Muscle of leg (tissue), 11 donors: Measurements from ENCODE around the gene TCP10L. TPM values are rescaled to one million over a fixed set of nuclear protein-coding genes. Genes with fewer than 3 reads are reported as not detected.

Source experiments
- DNase-seq: peaks from one replicate; pipeline ENCODE4 v3.0.0; 2013
- H3K27ac ChIP-seq: one replicate; pipeline ENCODE4 v1.5.1; 2013; ENCODE audit warnings: mild to moderate bottlenecking, low read length, control low read depth
- H3K27me3 ChIP-seq: one replicate; pipeline ENCODE4 v1.6.1; 2013; ENCODE audit warnings: low read length; ENCODE audit not compliant: control insufficient read depth, insufficient read depth
- H3K36me3 ChIP-seq: one replicate; pipeline ENCODE4 v1.6.1; 2013; ENCODE audit warnings: low read length; ENCODE audit not compliant: control insufficient read depth, insufficient read depth
- H3K4me1 ChIP-seq: one replicate; pipeline ENCODE4 v1.6.1; 2013; ENCODE audit warnings: low read length; ENCODE audit not compliant: control insufficient read depth, insufficient read depth
- H3K4me3 ChIP-seq: one replicate; pipeline ENCODE4 v1.5.1; 2013; ENCODE audit warnings: low read length, control low read depth
- H3K9me3 ChIP-seq: replicated peaks from 2 replicates; pipeline ENCODE4 v1.6.1; 2013; ENCODE audit warnings: low read depth, low read length; ENCODE audit not compliant: control insufficient read depth
- WGBS: methylation state at CpG from one replicate; pipeline ENCODE4 v1.1.5; 2013; ENCODE audit warnings: missing lambda C conversion rate; ENCODE audit not compliant: insufficient coverage; 5-methylcytosine and 5-hydroxymethylcytosine counted together
- polyA plus RNA-seq, 8 donors: library from polyadenylated mRNA; unstranded; fragments of 120-200 nt; gene quantifications; one replicate each; pipeline versions ENCODE4 v1.2.1 to v1.2.3, GENCODE V29; 2013; ENCODE audit warnings: inconsistent platforms in 1 of 8, low replicate concordance in 1 of 8; ENCODE audit not compliant: insufficient read length in 8 of 8, insufficient read depth in 1 of 8
- total RNA-seq: library from RNA; stranded (reverse); fragments of 120-200 nt; gene quantifications from one replicate; pipeline ENCODE4 v1.2.4, GENCODE V29; 2013

Gene TCP10L
- total and polyA plus RNA-seq, 9 donors = 0.74 to 1.6 (median 0.89) TPM

- no peaks in the 10 kb centered on the region for H3K9me3 ChIP-seq
- no peak for DNase-seq
- H3K4me1 ChIP-seq = no peaks in the 10 kb centered on the region
- H3K27ac ChIP-seq = no peak overlapping the region
- H3K27me3 ChIP-seq = no peaks in the 10 kb centered on the region
- H3K36me3 ChIP-seq = no peaks in the 10 kb centered on the region
- no peak overlapping the region for H3K4me3 ChIP-seq
- WGBS = no CpG with 5 or more reads among the region's 5 CpGs
Observed at GRCh38 chr21:32587651-32588050, 2.3 kb upstream of the TCP10L start.

- no peak for DNase-seq
- H3K4me3 ChIP-seq = no peak overlapping the region
- no peak overlapping the region for H3K27ac ChIP-seq
- no peaks in the 10 kb centered on the region for H3K4me1 ChIP-seq
- no peaks in the 10 kb centered on the region for H3K9me3 ChIP-seq
- H3K36me3 ChIP-seq = no peaks in the 10 kb centered on the region
- H3K27me3 ChIP-seq = no peaks in the 10 kb centered on the region
- WGBS = 72% methylated on average over 10 of the region's 13 CpGs
Observed at GRCh38 chr21:32587120-32587519, 1.8 kb upstream of the TCP10L start.

GRCh38 chr21:32585970-32586369 is 647 bp upstream of the TCP10L start:
- H3K4me3 ChIP-seq = no peak overlapping the region
- WGBS = 89% methylated on average over 9 of the region's 9 CpGs

GRCh38 chr21:32584472-32584871 is 851 bp downstream of the TCP10L start:
- Histone ChIP-seq H3K36me3 (no peaks in the 10 kb centered on the region), H3K4me3 (no peak overlapping the region), H3K4me1 (no peaks in the 10 kb centered on the region), H3K27ac (no peak overlapping the region), H3K9me3 (no peaks in the 10 kb centered on the region), H3K27me3 (no peaks in the 10 kb centered on the region)
- 92% methylated on average over 4 of the region's 8 CpGs for WGBS
- DNase-seq = no peak

More at GRCh38 chr21:32585970-32586369, 647 bp upstream of the TCP10L start:
- no peak for DNase-seq
- Histone ChIP-seq H3K36me3 (no peaks in the 10 kb centered on the region), H3K4me1 (no peaks in the 10 kb centered on the region), H3K27me3 (no peaks in the 10 kb centered on the region), H3K9me3 (no peaks in the 10 kb centered on the region), H3K27ac (no peak overlapping the region)

- no peaks in the 10 kb centered on the region for H3K36me3 ChIP-seq
- H3K27me3 ChIP-seq = no peaks in the 10 kb centered on the region
- no peak overlapping the region for H3K27ac ChIP-seq
- 72% methylated on average over 5 of the region's 13 CpGs for WGBS
- H3K4me3 ChIP-seq = no peak overlapping the region
- no peak for DNase-seq
- no peaks in the 10 kb centered on the region for H3K9me3 ChIP-seq
- H3K4me1 ChIP-seq = no peaks in the 10 kb centered on the region
Observed at GRCh38 chr21:32581732-32582131, 3.6 kb downstream of the TCP10L start.

- DNase-seq = no peak
- H3K4me1 ChIP-seq = no peaks in the 10 kb centered on the region
- WGBS = 96% methylated on average over 10 of the region's 13 CpGs
- no peak overlapping the region for H3K27ac ChIP-seq
- no peak overlapping the region for H3K4me3 ChIP-seq
- no peaks in the 10 kb centered on the region for H3K27me3 ChIP-seq
- H3K9me3 ChIP-seq = no peaks in the 10 kb centered on the region
- no peaks in the 10 kb centered on the region for H3K36me3 ChIP-seq
Observed at GRCh38 chr21:32580949-32581348, 4.4 kb downstream of the TCP10L start.

- Histone ChIP-seq H3K27ac (no peak overlapping the region), H3K36me3 (no peaks in the 10 kb centered on the region), H3K4me1 (no peaks in the 10 kb centered on the region), H3K9me3 (no peaks in the 10 kb centered on the region), H3K27me3 (no peaks in the 10 kb centered on the region), H3K4me3 (no peak overlapping the region)
- no peak for DNase-seq
- 36% methylated on average over 15 of the region's 15 CpGs for WGBS
Observed at GRCh38 chr21:32578107-32578691, 7.1 kb downstream of the TCP10L start.

- no peak overlapping the region for H3K27ac ChIP-seq
- no peaks in the 10 kb centered on the region for H3K4me1 ChIP-seq
- H3K27me3 ChIP-seq = peaks cover 8% of the 10 kb centered on the region
- 92% methylated on average over 10 of the region's 11 CpGs for WGBS
- H3K36me3 ChIP-seq = no peaks in the 10 kb centered on the region
- H3K4me3 ChIP-seq = no peak overlapping the region
- H3K9me3 ChIP-seq = no peaks in the 10 kb centered on the region
- no peak for DNase-seq
Observed at GRCh38 chr21:32576011-32576410, 9.3 kb downstream of the TCP10L start.

GRCh38 chr21:32574946-32575925 is 10.1 kb downstream of the TCP10L start:
- no peak overlapping the region for H3K27ac ChIP-seq
- no peak overlapping the region for H3K4me3 ChIP-seq
- WGBS = 88% methylated on average over 26 of the region's 26 CpGs
- peaks cover 8% of the 10 kb centered on the region for H3K27me3 ChIP-seq
- no peaks in the 10 kb centered on the region for H3K9me3 ChIP-seq
- no peak for DNase-seq
- no peaks in the 10 kb centered on the region for H3K36me3 ChIP-seq
- H3K4me1 ChIP-seq = no peaks in the 10 kb centered on the region

GRCh38 chr21:32572574-32573420 is 12.5 kb downstream of the TCP10L start:
- H3K4me3 ChIP-seq = no peak overlapping the region
- 55% methylated on average over 21 of the region's 25 CpGs for WGBS
- no peak overlapping the region for H3K27ac ChIP-seq

More at GRCh38 chr21:32572574-32573420, 12.5 kb downstream of the TCP10L start:
- Histone ChIP-seq H3K27me3 (peaks cover 10% of the 10 kb centered on the region), H3K9me3 (no peaks in the 10 kb centered on the region), H3K36me3 (no peaks in the 10 kb centered on the region), H3K4me1 (peaks cover 3% of the 10 kb centered on the region)
- no peak for DNase-seq
